VCaP (cell line): ENCODE results near the gene PLD5.

Experiments used
- H3K27ac ChIP-seq: fragments of 450-650 bp; 2 replicates; pipeline ENCODE4 v1.5.1; 2017
- CTCF ChIP-seq: fragments of 450-650 bp; conservative IDR thresholded peaks from 2 replicates; pipeline ENCODE4 v1.5.1; 2017; ENCODE audit warnings: mild to moderate bottlenecking, moderate library complexity

The PLD5 gene

DNA sequence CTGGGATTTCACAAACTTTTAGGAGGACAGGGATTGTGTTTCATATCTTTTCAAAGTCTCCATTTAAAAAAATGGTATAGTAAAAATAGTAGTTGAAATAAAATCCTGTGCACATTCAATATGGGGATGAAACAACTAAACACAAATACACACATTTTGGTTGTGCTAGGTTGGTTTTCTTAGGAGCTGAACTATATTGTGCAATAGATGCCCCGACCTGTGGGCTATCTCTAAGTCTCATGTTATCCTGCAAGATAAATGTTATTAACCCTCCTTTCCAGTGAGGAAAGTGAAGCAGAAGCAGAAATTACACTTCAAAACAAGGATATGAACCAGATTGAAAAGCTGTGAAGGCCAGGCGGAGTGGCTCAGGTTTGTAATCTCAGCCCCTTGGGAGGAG, 1.3 kb upstream of the PLD5 start:
- H3K27ac ChIP-seq = no peak overlapping the region
- TF ChIP-seq CTCF = no peak

DNA sequence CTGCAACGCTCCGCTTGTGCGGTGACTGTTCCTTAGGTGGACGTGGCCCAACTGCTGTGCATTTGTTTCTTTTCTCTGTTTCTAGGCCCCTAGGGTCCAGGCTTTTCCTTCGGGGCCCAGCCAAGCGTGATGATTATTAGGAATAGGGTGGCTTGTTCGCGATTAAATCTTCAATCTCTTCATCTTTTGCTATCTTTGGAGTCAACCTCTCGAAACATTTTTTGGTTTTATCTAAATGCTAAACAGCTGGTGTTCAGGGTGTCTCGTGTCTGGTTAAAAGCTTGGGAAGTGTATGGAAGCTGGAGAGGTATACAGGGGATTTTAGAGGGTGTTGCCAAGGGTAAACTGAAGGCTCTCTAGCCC, 844 bp upstream of the PLD5 start:
- TF ChIP-seq CTCF = no peak
- peak overlapping the region; percentile 62 for H3K27ac ChIP-seq

DNA sequence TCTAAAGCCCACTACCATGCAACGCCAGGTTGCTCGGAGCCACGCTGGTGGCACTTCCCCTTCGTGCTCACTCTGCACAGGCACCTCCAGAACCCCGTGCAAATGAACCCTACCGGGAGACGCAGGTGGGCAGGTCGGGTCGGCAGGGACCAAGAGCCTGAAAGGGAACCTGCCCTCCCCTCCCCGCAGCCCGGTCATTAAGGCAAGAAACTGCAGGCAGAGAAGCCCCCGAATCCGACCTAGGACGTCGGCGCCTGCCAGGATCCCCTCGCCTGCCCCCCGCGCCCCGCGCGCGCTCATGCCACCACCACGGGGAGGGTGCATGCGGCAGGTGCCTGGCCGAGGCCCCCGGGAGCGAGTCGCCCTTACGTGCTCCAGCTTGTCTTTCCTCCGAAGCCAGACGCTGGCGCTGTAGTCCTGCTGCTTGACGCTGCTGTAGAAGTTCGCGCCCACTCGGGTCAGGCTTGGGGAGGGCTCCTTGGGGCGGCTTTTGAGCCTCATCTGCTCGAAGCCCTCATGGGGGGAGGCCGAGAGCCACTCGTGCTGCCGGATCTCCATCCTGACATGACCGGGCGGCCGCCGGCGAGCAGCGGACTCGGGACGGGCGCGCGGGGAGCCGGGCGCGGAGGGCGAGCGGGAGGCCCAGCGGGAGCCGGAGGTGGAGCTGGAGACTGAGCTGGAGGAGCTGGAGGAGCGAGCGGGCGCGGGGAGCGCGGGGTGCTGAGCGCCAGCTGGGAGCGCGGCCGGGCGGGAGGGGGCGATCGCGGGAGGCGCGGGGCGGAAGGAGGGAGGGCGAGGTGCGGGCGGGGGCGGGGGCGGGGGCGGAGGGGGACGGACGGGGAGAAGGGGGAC, 552 bp downstream of the PLD5 start:
- H3K27ac ChIP-seq = peak overlapping the region; percentile 62
- peak; percentile 72 for TF ChIP-seq CTCF

GRCh38 chr1:242522996-242523718, 1.3 kb downstream of the PLD5 start:
- no peak for TF ChIP-seq CTCF
- H3K27ac ChIP-seq = no peak overlapping the region

DNA sequence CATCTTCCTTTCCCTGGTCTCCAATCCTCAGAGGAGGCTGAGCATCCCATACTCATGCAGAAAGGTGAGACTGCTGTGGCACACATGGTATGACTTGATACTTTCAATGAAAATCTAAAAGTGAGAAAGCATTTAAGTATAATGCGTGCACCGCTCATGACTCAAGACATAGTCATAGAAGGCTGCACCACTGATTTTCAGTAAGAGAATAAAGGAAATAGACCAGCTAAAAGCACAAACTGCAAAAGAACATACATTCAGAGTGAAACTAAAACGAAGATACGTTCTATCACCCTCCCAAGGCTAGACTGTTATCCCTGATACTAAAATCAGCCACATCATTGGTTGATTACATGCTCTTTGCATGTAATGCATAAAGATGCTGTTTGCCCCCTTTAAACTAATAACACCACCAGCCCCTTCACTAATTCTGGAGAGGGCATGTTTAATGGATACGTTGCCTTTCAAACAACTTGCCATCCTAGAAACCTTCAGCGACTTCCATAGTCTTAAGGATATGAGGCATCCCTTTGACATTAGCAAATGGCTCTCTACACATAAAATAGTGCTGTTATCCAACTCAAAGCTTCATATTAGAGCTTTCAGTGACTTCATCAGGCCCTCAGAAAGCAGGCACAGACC, 2.1 kb downstream of the PLD5 start:
- TF ChIP-seq CTCF = no peak
- no peak overlapping the region for H3K27ac ChIP-seq

DNA sequence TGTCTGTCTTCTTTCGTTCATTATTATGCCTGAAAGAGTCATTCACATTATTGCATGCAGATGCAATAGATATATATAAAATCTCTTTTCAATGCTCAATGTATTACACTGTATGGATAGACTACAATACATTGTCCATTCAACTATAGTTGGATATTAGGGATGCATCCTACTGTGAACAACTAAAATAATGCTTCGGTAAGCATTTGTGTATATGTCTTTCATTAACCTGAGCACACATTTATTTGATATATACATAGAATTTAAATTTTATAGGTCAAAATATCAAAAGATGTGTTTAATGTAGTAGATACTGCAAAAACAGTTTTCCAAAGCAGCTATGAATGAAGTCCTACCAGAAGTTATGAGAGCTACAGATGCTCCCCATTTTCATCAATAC, 8.9 kb downstream of the PLD5 start:
- no peak for TF ChIP-seq CTCF

GRCh38 chr1:242506724-242507123, 17.8 kb downstream of the PLD5 start:
- no peak for TF ChIP-seq CTCF
- H3K27ac ChIP-seq = no peak overlapping the region

More for the DNA sequence above, 8.9 kb downstream of the PLD5 start:
- H3K27ac ChIP-seq = no peak overlapping the region
